ENCODE measurements around the gene ABCB10. TPM values are rescaled to one million over a fixed set of nuclear protein-coding genes. Genes with fewer than 3 reads are reported as not detected.
A peak's percentile ranks its signal among the peaks of the same experiment; 100 is the strongest.

Gene ABCB10
- total and polyA plus RNA-seq, 4 donors: 6.2 to 190 (median 11.5) TPM

- Histone ChIP-seq H3K27me3 (ENCODE audit: control insufficient read depth in 4 of 4, insufficient read depth in 4 of 4, low read length in 3 of 4) (no peaks in the 10 kb centered on the region), H3K36me3 (ENCODE audit: control insufficient read depth in 4 of 4, insufficient read depth in 3 of 4, low read depth in 1 of 4, low read length in 3 of 4) (peaks cover 0 to 7% (median 0%) of the 10 kb centered on the region in 4 donors), H3K4me1 (ENCODE audit: control insufficient read depth in 4 of 4, insufficient read depth in 4 of 4, low read length in 3 of 4) (peaks cover 0 to 25% (median 15%) of the 10 kb centered on the region in 4 donors), H3K27ac (ENCODE audit: low read depth in 1 of 2, low read length in 2 of 2) (peak overlapping the region; percentile 78 to 96), H3K9ac (ENCODE audit: low read depth in 1 of 2, low read length in 2 of 2) (peak overlapping the region; percentile 68 to 90), H3K4me3 (ENCODE audit: low read depth in 1 of 3, low read length in 3 of 3) (peak overlapping the region; percentile 88 to 96 (median 89)), H3K9me3 (ENCODE audit: control insufficient read depth in 4 of 4, low read length in 3 of 4) (no peaks in the 10 kb centered on the region)
- 3% methylated on average over 5 of the region's 5 CpGs for WGBS
- no peak for TF ChIP-seq TAF1 (conservative IDR thresholded peaks at IDR 0.05)
- TF ChIP-seq NR2F2 (IDR thresholded peaks at IDR 0.05): no peak
- TF ChIP-seq FOXA2 (IDR thresholded peaks at IDR 0.05): no peak
- TF ChIP-seq RAD21 (IDR thresholded peaks at IDR 0.05): no peak
- TF ChIP-seq RXRA (IDR thresholded peaks at IDR 0.05): no peak
- TF ChIP-seq ZBTB33 (IDR thresholded peaks at IDR 0.05): no peak
- no peak for TF ChIP-seq MAX (IDR thresholded peaks at IDR 0.05)
- TF ChIP-seq JUND (IDR thresholded peaks at IDR 0.05): no peak
- TF ChIP-seq YY1 (IDR thresholded peaks at IDR 0.05): no peak
- no peak for TF ChIP-seq ATF3 (IDR thresholded peaks at IDR 0.05)
- TF ChIP-seq EGR1 (IDR thresholded peaks at IDR 0.05; ENCODE audit: low read depth in 2 of 2): no peak
- no peak for TF ChIP-seq HNF4A (conservative IDR thresholded peaks at IDR 0.05)
- TF ChIP-seq FOXA1 (IDR thresholded peaks at IDR 0.05): no peak
- no peak for TF ChIP-seq GABPA (IDR thresholded peaks at IDR 0.05 in 1 of 2, conservative IDR thresholded peaks at IDR 0.05 in 1 of 2)
- TF ChIP-seq CTCF (IDR thresholded peaks at IDR 0.05; ENCODE audit: low read depth, low read length, missing input control): no peak
- DNase-seq (ENCODE audit: low spot score): no peak
Measured at GRCh38 chr1:229507502-229507901, 51.0 kb downstream of the ABCB10 start.

GRCh38 chr1:229506633-229507032 lies 51.9 kb downstream of the ABCB10 start:
- DNase-seq (ENCODE audit: low spot score): no peak
- 86% methylated on average over 8 of the region's 8 CpGs for WGBS
- TF ChIP-seq JUND (IDR thresholded peaks at IDR 0.05) (no peak), MAX (IDR thresholded peaks at IDR 0.05) (no peak), ATF3 (IDR thresholded peaks at IDR 0.05) (no peak), GABPA (IDR thresholded peaks at IDR 0.05 in 1 of 2, conservative IDR thresholded peaks at IDR 0.05 in 1 of 2) (no peak), YY1 (IDR thresholded peaks at IDR 0.05) (no peak), NR2F2 (IDR thresholded peaks at IDR 0.05) (no peak), RXRA (IDR thresholded peaks at IDR 0.05) (no peak)
- peaks cover 0 to 7% (median 3%) of the 10 kb centered on the region in 4 donors for H3K36me3 ChIP-seq (ENCODE audit: control insufficient read depth in 4 of 4, insufficient read depth in 3 of 4, low read depth in 1 of 4, low read length in 3 of 4)
- H3K9ac ChIP-seq (ENCODE audit: low read depth in 1 of 2, low read length in 2 of 2): no peak overlapping the region
- peaks cover 0 to 25% (median 15%) of the 10 kb centered on the region in 4 donors for H3K4me1 ChIP-seq (ENCODE audit: control insufficient read depth in 4 of 4, insufficient read depth in 4 of 4, low read length in 3 of 4)
- H3K27me3 ChIP-seq (ENCODE audit: control insufficient read depth in 4 of 4, insufficient read depth in 4 of 4, low read length in 3 of 4): no peaks in the 10 kb centered on the region
- no peak overlapping the region for H3K27ac ChIP-seq (ENCODE audit: low read depth in 1 of 2, low read length in 2 of 2)
- H3K9me3 ChIP-seq (ENCODE audit: control insufficient read depth in 4 of 4, low read length in 3 of 4): no peaks in the 10 kb centered on the region
- H3K4me3 ChIP-seq (ENCODE audit: low read depth in 1 of 3, low read length in 3 of 3): no peak overlapping the region
